Endodermal cell (in vitro differentiated cells): ENCODE measurements around the gene SC5D. TPM values are rescaled to one million over a fixed set of nuclear protein-coding genes. Genes with fewer than 3 reads are reported as not detected.

Experiments
- DNase-seq: peaks from one replicate; pipeline ENCODE4 v3.0.0-alpha.2; 2017
- H3K27ac ChIP-seq: 2 replicates; pipeline ENCODE4 v1.5.1; 2013; ENCODE audit warnings: mild to moderate bottlenecking, low read depth, low read length, moderate library complexity
- H3K27me3 ChIP-seq: 2 replicates; pipeline ENCODE4 v1.6.1; 2013; ENCODE audit warnings: mild to moderate bottlenecking, low read length, moderate library complexity; ENCODE audit not compliant: insufficient read depth, control insufficient read depth, poor library complexity, severe bottlenecking
- H3K36me3 ChIP-seq: 2 replicates; pipeline ENCODE4 v1.7.0; 2013; ENCODE audit warnings: mild to moderate bottlenecking, low read length, moderate library complexity; ENCODE audit not compliant: control insufficient read depth, insufficient read depth
- H3K4me1 ChIP-seq: one replicate; pipeline ENCODE4 v1.7.0; 2013; ENCODE audit warnings: low read length; ENCODE audit not compliant: control insufficient read depth, insufficient read depth
- H3K4me3 ChIP-seq: 2 replicates; pipeline ENCODE4 v1.5.1; 2013; ENCODE audit warnings: mild to moderate bottlenecking, low read length, moderate library complexity
- H3K9ac ChIP-seq: 2 replicates; pipeline ENCODE4 v1.6.1; 2013; ENCODE audit warnings: mild to moderate bottlenecking, low read length, moderate library complexity; ENCODE audit not compliant: poor library complexity, severe bottlenecking; ENCODE audit errors: extremely low read depth
- H3K9me3 ChIP-seq: 2 replicates; pipeline ENCODE4 v1.6.1; 2013; ENCODE audit warnings: mild to moderate bottlenecking, low read length, moderate library complexity; ENCODE audit not compliant: control insufficient read depth
- H3K27ac Mint-ChIP-seq: 2 replicates; pipeline ENCODE4 v1.8.0; 2020; ENCODE audit warnings: mixed read lengths
- H3K27me3 Mint-ChIP-seq: 2 replicates; pipeline ENCODE4 v1.8.0; 2021; ENCODE audit warnings: mild to moderate bottlenecking, mixed read lengths; ENCODE audit not compliant: insufficient read depth
- H3K36me3 Mint-ChIP-seq: 2 replicates; pipeline ENCODE4 v1.8.0; 2020; ENCODE audit warnings: low read depth, mixed read lengths
- H3K4me1 Mint-ChIP-seq: 2 replicates; pipeline ENCODE4 v1.8.0; 2020; ENCODE audit warnings: mixed read lengths
- H3K4me3 Mint-ChIP-seq: 2 replicates; pipeline ENCODE4 v1.8.0; 2020; ENCODE audit warnings: mild to moderate bottlenecking, moderate library complexity, mixed read lengths
- H3K9me3 Mint-ChIP-seq: 2 replicates; pipeline ENCODE4 v1.8.0; 2020; ENCODE audit warnings: mild to moderate bottlenecking, mixed read lengths
- CTCF ChIP-seq: fragments of 200-600 bp; sonication (generic); conservative IDR thresholded peaks from 2 replicates; pipeline ENCODE4 v1.5.0; 2021; ENCODE audit warnings: antibody characterized with exemption, mild to moderate bottlenecking
- WGBS, 2 experiments: methylation state at CpG; one replicate each; pipeline versions ENCODE4 v1.1.5 to v1.1.7; 2013; ENCODE audit warnings: missing lambda C conversion rate in 2 of 2, mixed read lengths in 1 of 2; ENCODE audit not compliant: insufficient coverage in 1 of 2, insufficient read length in 1 of 2; 5-methylcytosine and 5-hydroxymethylcytosine counted together
- total RNA-seq, 2 donors: library from RNA; stranded (reverse); fragmentation: NEBNext Ultra II Directional in 1 of 2; extraction: Animal tissue kit (Norgen Biotek cat#: 25700) in 1 of 2; gene quantifications; 2 replicates in 1 of 2; 3 replicates in 1 of 2; pipeline ENCODE4 v1.2.1, GENCODE V29; 2021

The SC5D gene
- total RNA-seq, 2 donors from 2014 or later: 66.0 to 70.9 TPM

GRCh38 chr11:121270001-121270678 is 22.4 kb upstream of the SC5D start:
- H3K4me3 Mint-ChIP-seq: no peak overlapping the region
- H3K4me3 ChIP-seq: no peak overlapping the region
- no peaks in the 10 kb centered on the region for H3K36me3 ChIP-seq

GRCh38 chr11:121274332-121274991 is 18.1 kb upstream of the SC5D start:
- Histone ChIP-seq H3K9ac (no peak overlapping the region), H3K9me3 (peaks cover 22% of the 10 kb centered on the region), H3K4me3 (no peak overlapping the region), H3K36me3 (no peaks in the 10 kb centered on the region), H3K4me1 (peaks cover 2% of the 10 kb centered on the region), H3K27ac (no peak overlapping the region), H3K27me3 (peaks cover 24% of the 10 kb centered on the region)
- Mint-ChIP-seq H3K27me3 (peaks cover 65% of the 10 kb centered on the region), H3K9me3 (peaks cover 27% of the 10 kb centered on the region), H3K4me3 (no peak overlapping the region), H3K27ac (no peak overlapping the region), H3K4me1 (peaks cover 29% of the 10 kb centered on the region), H3K36me3 (peaks cover 16% of the 10 kb centered on the region)
- no peak for DNase-seq
- WGBS, 2 experiments: 100% methylated on average over 1 of the region's 4 CpGs; no CpG with 5 or more reads in 1 of the 2 experiments
- TF ChIP-seq CTCF: no peak

More at GRCh38 chr11:121270001-121270678, 22.4 kb upstream of the SC5D start:
- Mint-ChIP-seq H3K4me1 (peaks cover 14% of the 10 kb centered on the region), H3K9me3 (peaks cover 8% of the 10 kb centered on the region), H3K36me3 (no peaks in the 10 kb centered on the region), H3K27me3 (peaks cover 56% of the 10 kb centered on the region), H3K27ac (no peak overlapping the region)
- peaks cover 12% of the 10 kb centered on the region for H3K4me1 ChIP-seq
- peak overlapping the region; percentile 34 for H3K27ac ChIP-seq
- 73 to 81% methylated on average over 3 to 7 of the region's 7 CpGs for WGBS, 2 experiments
- no peak for DNase-seq
- H3K9ac ChIP-seq: no peak overlapping the region
- no peak for TF ChIP-seq CTCF
- peaks cover 53% of the 10 kb centered on the region for H3K27me3 ChIP-seq
- peaks cover 11% of the 10 kb centered on the region for H3K9me3 ChIP-seq

GRCh38 chr11:121281698-121282097 is 10.9 kb upstream of the SC5D start:
- peaks cover 17% of the 10 kb centered on the region for H3K4me1 ChIP-seq
- Mint-ChIP-seq H3K27ac (no peak overlapping the region), H3K9me3 (peaks cover 56% of the 10 kb centered on the region), H3K27me3 (peaks cover 60% of the 10 kb centered on the region), H3K4me3 (no peak overlapping the region), H3K4me1 (peaks cover 39% of the 10 kb centered on the region), H3K36me3 (peaks cover 18% of the 10 kb centered on the region)
- TF ChIP-seq CTCF: no peak
- peaks cover 8% of the 10 kb centered on the region for H3K27me3 ChIP-seq
- H3K4me3 ChIP-seq: peak overlapping the region; percentile 33
- no peak overlapping the region for H3K9ac ChIP-seq
- DNase-seq: no peak
- WGBS, 2 experiments: 80 to 94% methylated on average over 1 to 5 of the region's 5 CpGs
- H3K36me3 ChIP-seq: no peaks in the 10 kb centered on the region
- peaks cover 46% of the 10 kb centered on the region for H3K9me3 ChIP-seq
- no peak overlapping the region for H3K27ac ChIP-seq
